K562 (cell line): ENCODE data around the gene SATB2. TPM values are rescaled to one million over a fixed set of nuclear protein-coding genes. Genes with fewer than 3 reads are reported as not detected.

Experiments used
- ATAC-seq: fragments of 200-7000 bp; cut with Tn5 transposase; 3 replicates; pipeline ENCODE4 v1.9.1; 2020; ENCODE audit warnings: moderate library complexity
- BruUV-seq: library from RNA; stranded (reverse); fragments of 400-500 nt; replicated peaks from 2 replicates; lab custom pipeline; 2021; lab: Mats Ljungman, UMichigan
- CTCF ChIA-PET: fragments of 300-600 bp; formaldehyde crosslinking; extraction: SDS; loops from one replicate; lab custom pipeline; 2021; ENCODE audit warnings: low intra/inter-chr PET ratio; lab: Yijun Ruan, JAX
- POLR2A ChIA-PET: fragments of 300-600, 350-650 bp; sonication (Branson Sonifier 250); formaldehyde crosslinking; extraction: SDS; loops from one replicate; lab custom pipeline; 2021; ENCODE audit warnings: antibody characterized with exemption, inconsistent platforms; lab: Yijun Ruan, JAX
- DNase-seq, 4 experiments: peaks; one replicate each; pipeline versions ENCODE4 v3.0.0 to v3.0.0-alpha.2; 2011 to 2018; ENCODE audit warnings: low spot score in 3 of 4, mixed read lengths in 3 of 4; ENCODE audit errors: extremely low read depth in 1 of 4
- FAIRE-seq: peaks from 2 replicates; lab custom pipeline; 2011; peaks lifted over from hg19 to GRCh38; lab: Jason Lieb, UNC
- H2AFZ ChIP-seq: 2 replicates; pipeline ENCODE4 v1.6.0; 2011; ENCODE audit warnings: low read depth, low read length, control low read depth, inconsistent platforms
- H3K27ac ChIP-seq: fragments of 200-600 bp; 3 replicates; pipeline ENCODE4 v1.8.0; 2011; ENCODE audit warnings: low read depth, mild to moderate bottlenecking, control low read depth, inconsistent platforms, low read length, moderate library complexity, mixed read lengths; ENCODE audit errors: extremely low read depth
- H3K27me3 ChIP-seq, 2 experiments: fragments of 300-600 bp in 1 of 2; 2 replicates in 1 of 2; 3 replicates in 1 of 2; pipeline versions ENCODE4 v1.6.0 to v1.8.0; 2011; ENCODE audit warnings: inconsistent platforms in 2 of 2, low read length in 2 of 2, mild to moderate bottlenecking in 1 of 2, mixed read lengths in 1 of 2, moderate library complexity in 1 of 2; ENCODE audit not compliant: control insufficient read depth in 2 of 2, insufficient read depth in 2 of 2
- H3K36me3 ChIP-seq: fragments of 300-600 bp; 3 replicates; pipeline ENCODE4 v1.8.0; 2011; ENCODE audit warnings: mild to moderate bottlenecking, low read length, inconsistent platforms; ENCODE audit not compliant: control insufficient read depth, insufficient read depth
- H3K4me1 ChIP-seq, 2 experiments: fragments of 200-600 bp in 1 of 2; replicated peaks in 1 of 2; 2 replicates in 1 of 2; 3 replicates in 1 of 2; pipeline versions ENCODE4 v1.5.1 to v1.8.0; 2011; ENCODE audit warnings: inconsistent platforms in 2 of 2, low read length in 2 of 2, mild to moderate bottlenecking in 1 of 2, mixed read lengths in 1 of 2, moderate library complexity in 1 of 2; ENCODE audit not compliant: control insufficient read depth in 2 of 2, insufficient read depth in 2 of 2
- H3K4me2 ChIP-seq: 2 replicates; pipeline ENCODE4 v1.6.1; 2011; ENCODE audit warnings: low read length, control low read depth, inconsistent platforms, mixed read lengths; ENCODE audit not compliant: insufficient read depth
- H3K4me3 ChIP-seq: fragments of 200-600 bp; sonication (generic), shearing (Covaris generic); 2 replicates; pipeline ENCODE4 v1.5.1; 2016; ENCODE audit warnings: control low read depth, inconsistent platforms
- H3K79me2 ChIP-seq: fragments of 200-600 bp; 3 replicates; pipeline ENCODE4 v1.8.0; 2011; ENCODE audit warnings: low read length, inconsistent platforms; ENCODE audit not compliant: control insufficient read depth, insufficient read depth
- H3K9ac ChIP-seq, 2 experiments: 2 replicates each; pipeline versions ENCODE4 v1.6.0 to v1.6.1; 2011; ENCODE audit warnings: low read depth in 2 of 2, low read length in 2 of 2, control low read depth in 1 of 2, inconsistent platforms in 1 of 2, mild to moderate bottlenecking in 1 of 2, mixed read lengths in 1 of 2; ENCODE audit not compliant: insufficient read depth in 1 of 2
- H3K9me1 ChIP-seq: one replicate; pipeline ENCODE4 v1.6.0; 2011; ENCODE audit warnings: inconsistent platforms, mild to moderate bottlenecking, low read length, moderate library complexity; ENCODE audit not compliant: control insufficient read depth, insufficient read depth
- H3K9me3 ChIP-seq: replicated peaks from 2 replicates; pipeline ENCODE4 v1.5.1; 2011; ENCODE audit warnings: low read depth, low read length, inconsistent platforms; ENCODE audit not compliant: control insufficient read depth, insufficient read depth
- H4K20me1 ChIP-seq: replicated peaks from 2 replicates; pipeline ENCODE4 v1.6.1; 2011; ENCODE audit warnings: low read length, inconsistent platforms, mixed read lengths; ENCODE audit not compliant: control insufficient read depth, insufficient read depth
- ATF1 ChIP-seq, 2 experiments: fragments of 450-650 bp in 1 of 2; IDR thresholded peaks; 2 replicates each; pipeline ENCODE4 v1.6.1; 2016; ENCODE audit warnings: missing compliant biosample characterization in 1 of 2, missing genetic modification characterization in 1 of 2
- CHCHD3 ChIP-seq: fragments of 250-450 bp; sonication (Bioruptor Pico); IDR thresholded peaks from 2 replicates; pipeline ENCODE4 v2.1.2; 2022; ENCODE audit warnings: mild to moderate bottlenecking
- CHD1 ChIP-seq: fragments of 200-600 bp; sonication (generic); IDR thresholded peaks from one replicate; pipeline ENCODE4 v1.6.1; 2012; ENCODE audit warnings: mild to moderate bottlenecking, moderate library complexity, low read length, inconsistent platforms
- FUS ChIP-seq: fragments of 200-400 bp; formaldehyde crosslinking; optimal IDR thresholded peaks from 2 replicates; pipeline ENCODE3; 2017; ENCODE audit warnings: low read depth, low read length
- MEF2D ChIP-seq: conservative IDR thresholded peaks from 2 replicates; pipeline ENCODE4 v1.6.1; 2016; ENCODE audit warnings: low read depth, missing genetic modification characterization, missing compliant biosample characterization
- MITF ChIP-seq: IDR thresholded peaks from 2 replicates; pipeline ENCODE4 v1.6.1; 2014; ENCODE audit warnings: antibody characterized with exemption
- NCOR1 ChIP-seq: fragments of 450-650 bp; IDR thresholded peaks from 2 replicates; pipeline ENCODE4 v1.6.1; 2016; ENCODE audit warnings: mild to moderate bottlenecking, moderate library complexity
- NR2C1 ChIP-seq, 2 experiments: fragments of 450-650 bp; IDR thresholded peaks; 2 replicates each; pipeline ENCODE4 v1.6.1; 2017; ENCODE audit warnings: mild to moderate bottlenecking in 2 of 2, antibody characterized with exemption in 1 of 2, inconsistent platforms in 1 of 2, missing compliant biosample characterization in 1 of 2, missing genetic modification characterization in 1 of 2
- POLR2B ChIP-seq: fragments of 450-650 bp; IDR thresholded peaks from 2 replicates; pipeline ENCODE4 v1.6.1; 2018; ENCODE audit warnings: low read depth; ENCODE audit not compliant: partially characterized antibody
- RBFOX2 ChIP-seq: fragments of 200-400 bp; formaldehyde crosslinking; IDR thresholded peaks from 2 replicates; pipeline ENCODE4 v1.6.1; 2017; ENCODE audit warnings: low read depth, mild to moderate bottlenecking, low read length, moderate library complexity
- RBM17 ChIP-seq: fragments of 200-400 bp; formaldehyde crosslinking; IDR thresholded peaks from 2 replicates; pipeline ENCODE4 v1.6.1; 2017; ENCODE audit warnings: low read depth, mild to moderate bottlenecking, low read length, borderline replicate concordance
- RFX5 ChIP-seq: IDR thresholded peaks from 2 replicates; pipeline ENCODE4 v1.6.1; 2011; ENCODE audit warnings: low read depth, mild to moderate bottlenecking, improper control_type of control experiment, low read length
- TAF7 ChIP-seq: fragments of 450-650 bp; IDR thresholded peaks from 2 replicates; pipeline ENCODE4 v1.6.1; 2016; ENCODE audit warnings: missing genetic modification characterization, missing compliant biosample characterization
- TBL1XR1 ChIP-seq, 2 experiments: IDR thresholded peaks; 2 replicates each; pipeline ENCODE4 v1.6.1; 2012; ENCODE audit warnings: improper control_type of control experiment in 2 of 2, low read length in 2 of 2, mild to moderate bottlenecking in 1 of 2
- ZNF197 ChIP-seq: fragments of 200-800 bp; sonication (Bioruptor generic); IDR thresholded peaks from 2 replicates; pipeline ENCODE4 v1.6.1; 2016; ENCODE audit warnings: low read depth, missing genetic modification characterization, missing compliant biosample characterization
- ZNF263 ChIP-seq: sonication (generic); formaldehyde crosslinking; IDR thresholded peaks from 2 replicates; pipeline ENCODE4 v1.8.0; 2022; ENCODE audit warnings: mild to moderate bottlenecking, missing genetic modification reagents, borderline replicate concordance
- ZNF436 ChIP-seq: fragments of 250-450, 450-650 bp; sonication (Bioruptor Pico); formaldehyde crosslinking; IDR thresholded peaks from 2 replicates; pipeline ENCODE4 v1.7.0; 2020; ENCODE audit warnings: mild to moderate bottlenecking
- ZNF512 ChIP-seq: IDR thresholded peaks from 2 replicates; pipeline ENCODE4 v1.6.1; 2016; ENCODE audit warnings: missing genetic modification characterization, missing compliant biosample characterization
- ZNF586 ChIP-seq: fragments of 450-650 bp; formaldehyde crosslinking; conservative IDR thresholded peaks from 2 replicates; pipeline ENCODE4 v1.4.0; 2020; ENCODE audit warnings: mild to moderate bottlenecking, moderate library complexity
- ZNF79 ChIP-seq: fragments of 250-450 bp; sonication (Bioruptor Pico); IDR thresholded peaks from 2 replicates; pipeline ENCODE4 v1.4.0; 2020; ENCODE audit warnings: low read depth, mild to moderate bottlenecking, moderate library complexity
- WGBS: fragments of 100-300 bp; shearing (Covaris generic); methylation state at CpG from one replicate; pipeline ENCODE4 v1.1.6; 2016; ENCODE audit warnings: low coverage, mixed read lengths; ENCODE audit not compliant: insufficient coverage; ENCODE audit errors: missing lambda C conversion rate; 5-methylcytosine and 5-hydroxymethylcytosine counted together
- in situ Hi-C: fragments of 300-500 bp; cut with MboI; formaldehyde crosslinking; loops from 4 replicates; pipeline ENCODE4 v1.15.0; 2018; ENCODE audit warnings: inconsistent platforms, mixed read lengths
- intact Hi-C: fragments of 100-400 bp; cut with micrococcal nuclease; formaldehyde crosslinking; loops from 2 replicates; pipeline ENCODE4 v1.14.2; 2022
- polyA plus RNA-seq, 8 experiments: library from polyadenylated mRNA; depleted of rRNA in 4 of 8; stranded (reverse) in 5 of 8; unstranded in 3 of 8; fragments of >200 nt; fragmentation: Nextera tagmentation in 2 of 8; fragmentation: Illumina TruSeq in 1 of 8; extraction: Ambion mirVana in 2 of 8; extraction: Trizol in 1 of 8; gene quantifications; 2 replicates each; pipeline versions ENCODE4 v1.2.1 to v1.2.3, GENCODE V29; 2011 to 2014; ENCODE audit warnings: inconsistent platforms in 1 of 8, missing spikeins in 1 of 8
- total RNA-seq, 7 experiments: library from RNA; depleted of rRNA in 6 of 7; stranded (reverse); fragments of >200 nt in 6 of 7; fragmentation: Illumina TruSeq in 2 of 7; extraction: Trizol in 2 of 7; gene quantifications; 2 replicates each; pipeline versions ENCODE4 v1.2.1 to v1.2.3, GENCODE V29; 2011 to 2021; ENCODE audit warnings: low replicate concordance in 1 of 7

Gene SATB2
- total and polyA plus RNA-seq, 9 of the 15 experiments (the other 6 are each of a cell fraction or from before 2014, with no cell fraction given) = 4.5 to 34.0 (median 15.1) TPM

- H3K9ac ChIP-seq = peak overlapping the region; percentile 86 to 98
- DNase-seq = peak; percentile 62 to 75 (median 66)
- peak overlapping the region; percentile 86 for H3K27ac ChIP-seq
- no peaks in the 10 kb centered on the region for H3K27me3 ChIP-seq
- peak overlapping the region; percentile 54 for H3K4me3 ChIP-seq
- in situ Hi-C loops (no loop called here), intact Hi-C loops (loop anchor here (10.0 kb wide), 1 partner anchor 1653 kb away; the partner anchor contains the start of gene PLCL1)
- ChIA-PET CTCF (no interaction called here), POLR2A (interaction anchor here (0.8 to 0.9 kb wide), 2 partner anchors 14 to 19 kb away, joined by 3 read pairs; no protein-coding TSS in a partner anchor)
- H3K36me3 ChIP-seq = peaks cover 17% of the 10 kb centered on the region
- peaks cover 2% of the 10 kb centered on the region; the same call in 1 of the 2 replicates for H3K9me3 ChIP-seq
- peak overlapping the region; percentile 86; the same call in 1 of the 2 replicates for H3K4me2 ChIP-seq
- peak overlapping the region; percentile 51; the same call in 1 of the 2 replicates for H2AFZ ChIP-seq
- no peaks in the 10 kb centered on the region for H3K9me1 ChIP-seq
- peaks cover 0 to 30% of the 10 kb centered on the region in 2 experiments; a peak in 3 of 5 replicates for H3K4me1 ChIP-seq
- FAIRE-seq = no peak
- peaks cover 85% of the 10 kb centered on the region for H3K79me2 ChIP-seq
- no TSS peak for BruUV-seq
- no peaks in the 10 kb centered on the region for H4K20me1 ChIP-seq
- WGBS = 0% methylated on average over 3 of the region's 75 CpGs
- ATAC-seq = peak; percentile 28
- TF ChIP-seq RBM17 (no peak), POLR2B (no peak), TBL1XR1 (IDR thresholded peaks at IDR 0.05; ENCODE audit: low read length in 2 of 2) (no peak; a peak in 1 of 4 replicates), RFX5 (no peak), ZNF586 (CRISPR knock-in tag) (no peak), NCOR1 (no peak), CHCHD3 (CRISPR knock-in tag) (no peak), ZNF197 (CRISPR knock-in tag) (no peak), MITF (no peak), ZNF512 (tag) (no peak), FUS (no peak), RBFOX2 (peak; percentile 25; the same call in 1 of the 2 replicates), ZNF263 (CRISPR knock-in tag) (peak; percentile 87), NR2C1 (IDR thresholded peaks at IDR 0.05) (no peak), NR2C1 (tag; IDR thresholded peaks at IDR 0.05) (no peak), ZNF436 (CRISPR knock-in tag) (no peak), TAF7 (tag) (no peak), ATF1 (CRISPR knock-in tag; IDR thresholded peaks at IDR 0.05) (peak; percentile 55; the same call in 1 of the 2 replicates), ATF1 (tag; IDR thresholded peaks at IDR 0.05) (no peak), MEF2D (tag) (no peak), CHD1 (no peak), ZNF79 (CRISPR knock-in tag) (no peak)
Measured at GRCh38 chr2:199458009-199458805, 468 bp upstream of the SATB2 start.
